Omental fat pad (tissue), 4 donors: Measurements from ENCODE around the gene OR51B6. TPM values are rescaled to one million over a fixed set of nuclear protein-coding genes. Genes with fewer than 3 reads are reported as not detected.
"Not testable (repeated sequence)": the region's sequence is repeated elsewhere in the genome, so short reads cannot be mapped to it uniquely, and the experiment has no call there.

ENCODE experiments used
- ATAC-seq: fragments of 150-250 bp; one replicate; pipeline ENCODE4 v1.9.1; 2016; ENCODE audit warnings: mild to moderate bottlenecking, moderate library complexity; ENCODE audit not compliant: low FRiP score
- DNase-seq: peaks from one replicate; pipeline ENCODE4 v3.0.0-alpha.2; 2019; ENCODE audit warnings: low spot score
- total RNA-seq, 4 donors: library from RNA; depleted of rRNA; stranded (reverse); fragments of >200 nt; gene quantifications; one replicate each; pipeline ENCODE4 v1.1.0, GENCODE V29; 2016
- TF ChIP-seq, protein P1 (sequence below), 3 donors: fragments of 450-650 bp; IDR thresholded peaks; one replicate each; pipeline ENCODE4 v1.5.1; 2016 to 2017; ENCODE audit warnings: antibody characterized with exemption in 3 of 3, mild to moderate bottlenecking in 3 of 3, moderate library complexity in 2 of 3

The OR51B6 gene
- total RNA-seq, 4 donors from 2014 or later, result not detected

DNA sequence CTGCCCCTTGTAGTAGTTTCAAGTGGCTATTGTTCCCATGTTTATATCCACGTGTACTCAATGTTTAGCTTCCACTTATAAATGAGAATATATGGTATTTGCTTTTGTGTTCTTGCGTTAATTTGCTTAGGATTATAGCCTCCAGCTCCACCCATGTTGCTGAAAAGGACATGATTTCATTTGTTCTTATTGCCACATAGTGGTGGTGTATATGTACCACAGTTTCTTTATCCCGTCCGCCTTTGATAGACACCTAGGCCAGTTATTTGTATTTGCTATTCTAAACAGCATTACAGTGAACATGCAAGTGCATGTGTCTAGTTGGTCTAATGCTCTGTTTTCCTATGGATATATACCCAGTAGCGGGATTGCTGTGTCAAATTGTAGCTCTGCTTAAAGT, 34.0 kb upstream of the OR51B6 start:
- DNase-seq (no peak), ATAC-seq (no peak)
- TF ChIP-seq, protein P1, sequence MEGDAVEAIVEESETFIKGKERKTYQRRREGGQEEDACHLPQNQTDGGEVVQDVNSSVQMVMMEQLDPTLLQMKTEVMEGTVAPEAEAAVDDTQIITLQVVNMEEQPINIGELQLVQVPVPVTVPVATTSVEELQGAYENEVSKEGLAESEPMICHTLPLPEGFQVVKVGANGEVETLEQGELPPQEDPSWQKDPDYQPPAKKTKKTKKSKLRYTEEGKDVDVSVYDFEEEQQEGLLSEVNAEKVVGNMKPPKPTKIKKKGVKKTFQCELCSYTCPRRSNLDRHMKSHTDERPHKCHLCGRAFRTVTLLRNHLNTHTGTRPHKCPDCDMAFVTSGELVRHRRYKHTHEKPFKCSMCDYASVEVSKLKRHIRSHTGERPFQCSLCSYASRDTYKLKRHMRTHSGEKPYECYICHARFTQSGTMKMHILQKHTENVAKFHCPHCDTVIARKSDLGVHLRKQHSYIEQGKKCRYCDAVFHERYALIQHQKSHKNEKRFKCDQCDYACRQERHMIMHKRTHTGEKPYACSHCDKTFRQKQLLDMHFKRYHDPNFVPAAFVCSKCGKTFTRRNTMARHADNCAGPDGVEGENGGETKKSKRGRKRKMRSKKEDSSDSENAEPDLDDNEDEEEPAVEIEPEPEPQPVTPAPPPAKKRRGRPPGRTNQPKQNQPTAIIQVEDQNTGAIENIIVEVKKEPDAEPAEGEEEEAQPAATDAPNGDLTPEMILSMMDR (IDR thresholded peaks at IDR 0.05), result no peak

DNA sequence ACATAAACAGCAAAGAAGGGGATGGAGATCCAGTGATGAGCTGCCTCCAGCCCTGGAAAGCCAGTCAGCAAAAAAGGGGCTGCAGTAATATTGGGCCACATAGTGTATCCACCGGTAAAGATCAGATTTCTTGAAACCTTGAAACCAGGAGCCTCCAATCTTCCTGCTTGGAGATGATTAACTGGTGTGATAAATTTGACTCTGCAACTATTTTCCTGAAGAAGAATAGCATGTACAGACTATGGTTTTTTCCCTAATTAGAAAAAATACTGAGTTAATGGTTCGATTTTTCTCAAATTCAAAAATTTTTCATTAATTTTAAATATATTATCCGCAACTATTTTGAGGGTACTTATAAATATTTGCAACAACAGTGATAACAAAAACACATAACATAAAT, 27.1 kb upstream of the OR51B6 start, which contains the start of gene OR51B2:
Gene OR51B2 (minus strand): TSS at position 101 of the 400 bp plus-strand sequence. CDS start 0 bp downstream, at position 101.
- no peak for ATAC-seq
- no peak for DNase-seq
- TF ChIP-seq, protein P1 (IDR thresholded peaks at IDR 0.05), result no peak

GRCh38 chr11:5335170-5335569, 16.1 kb upstream of the OR51B6 start:
- ATAC-seq (no peak), DNase-seq (no peak)
- TF ChIP-seq, protein P1 (IDR thresholded peaks at IDR 0.05), result no peak

- no peak for DNase-seq
- no peak for ATAC-seq
- TF ChIP-seq, protein P1 (IDR thresholded peaks at IDR 0.05), result no peak
Measured at GRCh38 chr11:5336331-5336730, 15.0 kb upstream of the OR51B6 start.

DNA sequence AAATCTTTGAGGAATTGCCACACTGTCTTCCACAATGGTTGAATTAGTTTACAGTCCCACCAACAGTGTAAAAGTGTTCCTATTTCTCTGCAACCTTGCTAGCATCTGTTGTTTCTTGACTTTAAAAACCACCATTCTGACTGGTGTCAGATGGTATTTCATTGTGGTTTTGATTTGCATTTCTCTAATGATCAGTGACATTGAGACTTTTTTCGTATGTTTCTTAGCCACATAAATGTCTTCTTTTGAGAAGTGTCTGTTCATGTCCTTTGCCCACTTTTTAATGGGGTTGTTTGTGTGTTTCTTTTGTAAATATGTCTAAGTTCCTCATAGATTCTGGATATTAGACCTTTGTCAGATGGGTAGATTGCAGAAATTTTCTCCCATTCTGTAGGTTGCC, 14.1 kb upstream of the OR51B6 start:
- not testable (repeated sequence) for DNase-seq

DNA sequence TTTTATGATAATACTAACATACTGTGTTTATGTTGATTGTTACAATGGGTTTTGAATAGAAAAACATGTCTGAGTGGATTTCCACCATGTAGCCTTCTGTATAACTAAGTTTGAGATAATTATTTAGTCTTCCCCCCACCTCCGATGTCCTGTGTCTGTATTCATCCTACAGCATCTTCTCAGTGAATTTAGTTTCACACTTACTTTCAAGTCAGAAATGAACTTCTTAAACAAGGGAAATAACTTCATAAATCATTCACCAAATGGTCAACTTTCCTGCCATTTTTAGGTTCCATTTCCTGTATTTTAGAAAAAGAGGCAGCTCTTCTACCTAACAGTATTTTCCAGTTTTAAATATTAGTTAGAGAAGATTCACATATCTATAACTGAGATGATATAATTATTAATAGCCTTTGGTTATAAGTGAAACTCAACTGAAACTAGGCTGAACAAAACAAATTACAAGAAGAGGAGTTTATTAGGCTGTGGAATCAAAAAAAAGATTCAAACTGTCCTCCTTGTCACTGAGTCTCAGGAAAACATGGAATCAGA, 11.5 kb upstream of the OR51B6 start:
- DNase-seq, result no peak
- TF ChIP-seq, protein P1 (IDR thresholded peaks at IDR 0.05), result no peak
- ATAC-seq, result no peak

More for the DNA sequence above, 14.1 kb upstream of the OR51B6 start:
- not testable (repeated sequence) for ATAC-seq

DNA sequence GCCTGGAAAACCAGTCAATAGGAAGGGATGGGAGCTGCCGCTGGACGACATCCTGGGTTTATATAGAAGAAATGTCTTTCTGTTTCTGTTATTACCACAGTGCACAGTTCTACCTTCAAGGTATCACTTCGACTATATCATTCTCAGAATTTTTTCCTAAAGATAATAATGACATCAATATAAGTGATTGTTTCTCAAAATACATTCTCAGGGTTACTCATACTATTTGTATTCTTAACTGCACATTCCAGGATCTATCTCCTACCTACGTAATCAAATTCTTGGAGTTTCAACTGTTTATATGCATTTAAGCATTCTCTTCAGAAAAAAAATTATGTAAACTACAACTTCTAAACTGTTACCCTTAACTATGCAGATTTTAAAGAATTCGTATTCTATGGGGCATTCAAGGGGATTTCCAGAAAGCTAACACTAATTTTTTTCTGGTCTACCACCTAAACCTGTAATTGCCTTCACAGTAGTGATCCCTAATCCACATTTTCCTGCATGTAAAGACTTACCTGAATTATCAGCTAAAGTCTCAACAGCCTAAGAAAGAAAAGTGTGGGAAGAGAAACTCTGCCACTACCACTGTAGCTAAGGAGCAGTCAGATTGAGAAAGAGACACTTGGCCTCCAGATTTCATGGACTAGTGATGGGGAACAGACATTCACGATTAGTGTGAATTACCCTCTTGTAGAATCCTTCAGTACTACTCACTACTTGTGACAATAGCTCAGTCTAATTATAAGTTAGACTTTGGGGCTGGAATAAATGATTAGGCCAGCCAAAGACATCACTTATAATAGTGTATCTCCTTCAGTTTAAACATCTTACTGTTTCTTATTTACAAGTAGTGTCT, 7.6 kb upstream of the OR51B6 start, which contains the start of gene OR51B5:
Gene OR51B5 (minus strand): TSS at position 51 of the 862 bp plus-strand sequence. CDS start 0 bp downstream, at position 51.
- TF ChIP-seq, protein P1 (IDR thresholded peaks at IDR 0.05), result no peak
- no peak for ATAC-seq

More for the DNA sequence above, 7.6 kb upstream of the OR51B6 start, which contains the start of gene OR51B5:
- no peak for DNase-seq
